Hindlimb muscle (tissue), 1 donor: Measurements from ENCODE around the gene PIGU. TPM values are rescaled to one million over a fixed set of nuclear protein-coding genes. Genes with fewer than 3 reads are reported as not detected.
"Not testable (repeated sequence)": the region's sequence is repeated elsewhere in the genome, so short reads cannot be mapped to it uniquely, and the experiment has no call there.

ENCODE experiments used
- DNase-seq: peaks from one replicate; pipeline ENCODE4 v3.0.0-alpha.2; 2013
- polyA plus RNA-seq: library from polyadenylated mRNA; unstranded; fragments of 120-200 nt; gene quantifications from one replicate; pipeline ENCODE4 v1.2.1, GENCODE V29; 2013; ENCODE audit not compliant: insufficient read length

PIGU gene, protein sequence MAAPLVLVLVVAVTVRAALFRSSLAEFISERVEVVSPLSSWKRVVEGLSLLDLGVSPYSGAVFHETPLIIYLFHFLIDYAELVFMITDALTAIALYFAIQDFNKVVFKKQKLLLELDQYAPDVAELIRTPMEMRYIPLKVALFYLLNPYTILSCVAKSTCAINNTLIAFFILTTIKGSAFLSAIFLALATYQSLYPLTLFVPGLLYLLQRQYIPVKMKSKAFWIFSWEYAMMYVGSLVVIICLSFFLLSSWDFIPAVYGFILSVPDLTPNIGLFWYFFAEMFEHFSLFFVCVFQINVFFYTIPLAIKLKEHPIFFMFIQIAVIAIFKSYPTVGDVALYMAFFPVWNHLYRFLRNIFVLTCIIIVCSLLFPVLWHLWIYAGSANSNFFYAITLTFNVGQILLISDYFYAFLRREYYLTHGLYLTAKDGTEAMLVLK
- 21.9 TPM for polyA plus RNA-seq

DNA sequence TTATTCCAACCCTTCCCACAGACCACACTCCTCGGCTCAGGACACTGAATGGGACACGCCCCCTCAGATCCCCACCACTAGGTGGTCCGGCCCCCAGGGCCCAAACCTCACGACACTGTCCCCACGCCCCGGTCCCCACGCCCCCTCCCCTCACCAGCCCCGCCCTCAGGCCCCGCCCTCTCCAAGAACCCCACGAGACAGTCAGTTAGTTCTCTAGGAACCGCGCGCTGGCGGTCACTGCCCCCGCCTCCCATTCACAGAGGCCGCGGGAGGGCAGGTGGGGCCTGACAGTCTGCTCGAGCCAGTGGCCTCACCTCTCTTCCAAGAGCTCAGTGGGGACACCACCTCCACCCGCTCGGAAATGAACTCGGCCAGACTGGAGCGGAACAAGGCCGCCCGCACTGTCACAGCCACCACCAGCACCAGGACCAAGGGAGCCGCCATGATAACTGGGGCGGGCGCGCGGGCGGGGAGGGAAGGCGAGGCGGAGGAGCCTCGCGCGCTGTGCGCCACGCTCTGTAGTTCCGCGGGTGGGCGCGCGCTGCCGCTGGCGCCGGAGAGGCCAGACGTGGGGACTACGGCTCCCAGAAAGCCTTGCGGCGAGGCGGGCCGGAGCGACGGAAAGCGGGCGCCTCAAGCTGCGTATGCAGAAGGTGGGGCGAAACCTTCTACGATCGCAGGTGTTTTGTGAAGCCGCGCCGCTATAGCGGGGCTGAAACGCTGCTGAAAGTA, at the start of gene PIGU:
Gene PIGU, minus strand, starts transcription at position 451 of the 732 bp plus-strand sequence. Its CDS starts 7 bp downstream, at position 444.
- peak; percentile 98 for DNase-seq

DNA sequence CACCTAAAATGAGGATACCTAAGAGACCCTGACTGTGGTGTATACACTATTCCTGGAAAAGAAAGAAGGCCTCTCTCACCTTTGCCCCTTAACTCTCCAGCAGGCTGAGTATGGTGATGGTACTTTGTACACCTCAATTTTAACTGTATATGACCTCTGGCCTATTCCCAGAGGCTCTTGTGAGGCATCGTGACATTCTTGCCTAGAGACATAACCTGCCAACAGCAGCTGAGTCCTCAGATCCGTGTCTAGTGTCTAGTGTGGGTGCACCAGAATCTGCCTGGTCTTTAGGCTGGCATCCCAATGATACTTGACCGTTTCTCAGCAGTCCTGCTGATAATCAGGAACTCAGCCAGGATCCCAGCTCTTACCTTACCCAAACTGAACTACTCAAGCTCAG, 47.3 kb upstream of the PIGU start:
- DNase-seq: no peak

DNA sequence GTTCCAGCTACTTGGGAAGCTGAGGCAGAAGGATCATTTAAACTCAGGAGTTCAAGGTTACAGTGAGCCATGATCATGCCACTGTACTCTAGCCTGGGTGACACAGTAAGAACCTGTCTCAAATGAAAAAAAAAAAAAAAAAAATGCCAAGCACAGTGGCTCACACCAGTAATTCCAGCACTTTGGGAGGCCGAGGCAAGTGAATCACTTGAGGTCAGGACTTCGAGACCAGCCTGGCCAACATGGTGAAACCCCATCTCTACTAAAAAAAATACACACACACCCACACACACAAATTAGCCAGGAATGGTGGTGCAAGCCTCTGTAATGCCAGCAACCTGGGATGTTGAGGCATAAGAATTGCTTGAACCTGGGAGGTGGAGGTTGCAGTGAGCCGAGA, 45.7 kb upstream of the PIGU start:
- not testable (repeated sequence) for DNase-seq

DNA sequence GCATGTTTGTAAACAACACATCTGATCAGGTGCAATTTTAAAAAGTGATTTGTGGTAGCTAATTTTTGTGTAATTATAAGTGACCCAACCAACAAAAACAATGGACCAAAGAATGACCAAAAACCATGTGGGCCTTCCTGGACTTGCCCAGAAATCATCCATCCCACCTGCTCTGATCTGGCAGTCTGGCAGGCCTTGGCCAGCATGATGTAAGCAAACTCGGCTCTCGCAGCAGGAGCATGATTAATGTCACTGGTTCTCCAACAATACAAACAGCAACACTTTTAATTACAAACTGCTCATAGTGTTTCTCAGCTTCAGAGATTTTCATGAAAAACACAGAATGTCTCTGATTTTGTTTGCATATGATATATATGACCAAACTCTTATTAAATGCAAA, 43.4 kb upstream of the PIGU start:
- DNase-seq: no peak

DNA sequence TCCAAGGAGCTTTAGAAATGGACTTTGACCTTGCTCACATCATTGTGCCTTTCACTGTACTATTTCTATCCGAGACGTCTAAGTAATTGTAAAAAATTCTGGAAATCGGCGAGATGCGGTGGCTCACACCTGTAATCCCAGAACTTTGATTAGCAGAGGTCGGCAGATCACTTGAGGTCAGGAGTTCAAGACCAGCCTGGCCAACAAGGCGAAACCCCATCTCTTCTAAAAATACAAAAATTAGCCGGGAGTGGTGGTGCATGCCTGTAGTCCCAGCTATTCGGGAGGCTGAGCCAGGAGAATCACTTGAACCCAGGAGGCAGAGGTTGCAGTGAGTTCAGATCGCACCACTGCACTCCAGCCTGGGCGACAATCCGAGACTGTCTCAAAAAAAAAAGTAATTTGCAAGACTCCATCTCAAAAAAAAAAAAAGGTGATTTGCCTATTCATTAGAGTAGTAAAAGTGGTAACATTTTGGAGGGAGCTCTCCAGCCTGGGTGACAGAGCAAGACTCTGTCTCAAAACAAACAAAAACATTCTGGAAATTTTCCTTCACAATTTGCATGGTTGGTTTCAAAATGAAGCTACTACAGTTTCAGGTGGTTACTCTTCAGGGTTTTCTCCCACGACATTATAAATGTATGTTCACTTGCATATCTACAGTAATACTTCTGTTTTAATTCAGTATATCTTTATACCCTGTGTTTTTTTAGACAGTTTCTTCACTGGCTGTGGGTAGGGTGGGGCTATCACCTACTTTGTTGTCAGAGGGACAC, 42.5 kb upstream of the PIGU start:
- DNase-seq: not testable (repeated sequence)

DNA sequence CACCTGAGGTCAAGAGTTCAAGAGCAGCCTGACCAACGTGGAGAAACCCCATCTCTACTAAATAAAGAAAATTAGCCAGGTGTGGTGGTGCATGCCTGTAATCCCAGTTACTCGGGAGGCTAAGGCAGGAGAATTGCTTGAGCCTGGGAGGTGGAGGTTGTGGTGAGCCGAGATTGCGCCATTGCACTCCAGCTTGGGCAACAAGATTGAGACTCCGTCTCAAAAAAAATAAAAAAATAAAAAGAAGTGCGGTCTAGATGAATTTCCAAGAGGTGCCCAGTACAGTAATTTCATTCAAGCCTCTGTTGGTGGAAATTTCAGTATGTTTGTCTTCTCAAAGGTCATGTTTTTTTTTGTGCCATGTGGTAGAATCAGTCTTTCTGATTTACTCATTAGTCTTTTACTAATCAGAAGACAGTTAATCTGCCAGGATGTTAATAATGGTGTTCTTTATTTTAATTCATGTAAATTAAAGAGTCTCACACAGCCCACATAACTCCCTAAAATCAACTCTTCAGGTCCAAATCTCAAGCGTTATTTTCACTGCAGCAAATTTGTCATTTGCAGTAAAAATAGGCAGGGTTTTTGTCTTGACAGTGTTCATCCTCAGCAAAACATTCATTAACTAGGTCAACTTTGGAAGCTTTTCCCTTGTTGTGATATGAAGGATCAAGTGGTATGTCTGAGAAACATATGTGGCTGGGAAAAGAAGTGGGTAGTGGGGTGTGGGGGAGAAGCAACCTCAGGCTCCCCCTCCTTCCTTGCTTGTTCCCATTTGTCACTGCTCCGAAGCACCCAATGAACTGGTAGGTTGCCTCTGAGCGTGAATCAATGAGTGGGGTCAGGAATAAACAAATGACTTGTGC, 40.6 kb upstream of the PIGU start:
- DNase-seq: no peak

DNA sequence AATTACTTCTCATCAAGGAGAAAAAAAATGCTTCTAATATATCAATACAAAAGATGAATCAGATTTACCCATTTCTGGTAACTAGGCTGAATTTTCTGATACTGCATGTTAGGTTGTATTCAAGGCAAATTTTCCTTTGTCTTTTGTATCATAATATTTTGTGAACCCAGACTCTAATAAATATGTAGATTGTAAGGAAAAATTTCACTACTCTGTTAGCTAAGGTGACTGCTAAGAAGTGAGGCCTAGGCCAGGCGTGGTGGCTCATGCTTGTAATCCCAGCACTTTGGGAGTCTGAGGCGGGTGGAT, 40.0 kb upstream of the PIGU start:
- no peak for DNase-seq

DNA sequence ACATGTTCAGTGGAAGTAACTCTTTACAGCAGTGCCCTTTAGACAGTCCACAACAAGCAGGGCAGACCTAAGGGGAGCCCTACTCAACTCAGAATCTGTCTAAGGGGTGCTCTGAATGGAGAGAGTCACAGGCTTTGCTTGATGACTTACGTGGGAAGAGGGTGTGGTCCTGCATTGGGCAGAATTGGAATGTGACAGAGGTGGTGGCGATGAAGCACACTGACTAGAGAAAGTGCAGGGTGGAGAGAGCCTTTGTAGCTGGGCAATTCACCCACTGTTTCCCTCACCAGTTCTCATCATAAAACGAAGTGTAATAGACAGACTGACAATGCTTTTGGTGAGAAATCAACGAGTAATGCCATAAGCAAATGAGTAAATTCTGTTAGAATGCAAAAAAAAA, 38.5 kb upstream of the PIGU start:
- no peak for DNase-seq

DNA sequence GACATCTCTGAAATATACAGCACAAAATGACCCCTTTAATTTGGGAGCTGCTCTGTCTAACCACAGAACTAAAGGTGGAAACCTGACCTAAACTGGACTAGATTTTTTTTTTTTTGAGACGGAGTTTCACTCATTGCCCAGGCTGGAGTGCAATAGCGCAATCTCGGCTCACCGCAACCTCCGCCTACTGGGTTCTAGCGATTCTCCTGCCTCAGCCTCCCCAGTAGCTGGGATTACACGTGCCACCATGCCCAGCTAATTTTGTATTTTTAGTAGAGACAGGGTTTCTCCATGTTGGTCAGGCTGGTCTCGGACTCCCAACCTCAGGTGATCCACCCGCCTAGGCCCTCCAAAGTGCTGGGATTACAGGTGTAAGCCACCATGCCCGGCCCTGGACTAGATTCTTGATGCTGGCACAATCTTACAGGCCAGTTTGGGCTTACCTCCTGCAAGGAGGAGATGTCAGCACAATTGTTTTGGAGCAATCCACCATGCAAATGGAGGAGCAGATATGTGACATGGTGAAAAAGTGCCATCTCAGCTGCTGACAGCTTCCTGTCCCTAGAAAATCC, 37.1 kb upstream of the PIGU start:
- DNase-seq: not testable (repeated sequence)

DNA sequence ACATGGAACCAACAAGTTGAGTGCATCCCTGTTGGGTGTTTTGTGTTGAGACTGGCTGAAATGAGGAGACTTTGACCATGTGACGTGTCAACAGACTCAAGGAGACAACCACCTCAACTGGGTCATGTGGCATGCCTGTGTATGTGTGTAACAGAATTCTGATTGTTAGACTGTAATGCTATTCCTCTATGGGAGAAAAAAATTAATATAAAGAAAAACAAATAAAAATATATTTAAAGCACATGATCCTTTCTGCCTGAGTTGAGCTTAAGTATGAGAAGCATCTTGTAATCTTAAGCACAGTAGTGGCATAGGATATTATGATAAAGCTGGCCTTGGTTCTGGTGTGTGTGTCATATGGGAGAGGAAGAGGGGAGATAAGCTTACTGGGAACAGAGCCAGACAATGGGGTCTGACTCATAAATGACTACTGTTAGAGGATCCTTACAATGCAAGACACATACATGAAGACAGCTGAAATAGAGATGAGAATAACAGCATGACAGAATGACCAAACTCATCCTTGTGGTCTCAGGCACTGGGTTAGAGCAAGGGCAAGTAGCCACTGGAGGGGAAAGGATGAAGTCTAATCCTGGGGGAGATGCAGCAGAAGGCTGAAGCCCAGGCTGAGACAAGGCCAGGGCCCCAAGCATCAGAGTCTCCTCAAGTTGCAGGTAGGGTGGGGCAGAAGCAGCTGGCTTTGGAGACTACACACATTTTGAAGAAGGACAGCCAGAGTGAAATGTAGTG, 36.5 kb upstream of the PIGU start:
- DNase-seq: no peak

DNA sequence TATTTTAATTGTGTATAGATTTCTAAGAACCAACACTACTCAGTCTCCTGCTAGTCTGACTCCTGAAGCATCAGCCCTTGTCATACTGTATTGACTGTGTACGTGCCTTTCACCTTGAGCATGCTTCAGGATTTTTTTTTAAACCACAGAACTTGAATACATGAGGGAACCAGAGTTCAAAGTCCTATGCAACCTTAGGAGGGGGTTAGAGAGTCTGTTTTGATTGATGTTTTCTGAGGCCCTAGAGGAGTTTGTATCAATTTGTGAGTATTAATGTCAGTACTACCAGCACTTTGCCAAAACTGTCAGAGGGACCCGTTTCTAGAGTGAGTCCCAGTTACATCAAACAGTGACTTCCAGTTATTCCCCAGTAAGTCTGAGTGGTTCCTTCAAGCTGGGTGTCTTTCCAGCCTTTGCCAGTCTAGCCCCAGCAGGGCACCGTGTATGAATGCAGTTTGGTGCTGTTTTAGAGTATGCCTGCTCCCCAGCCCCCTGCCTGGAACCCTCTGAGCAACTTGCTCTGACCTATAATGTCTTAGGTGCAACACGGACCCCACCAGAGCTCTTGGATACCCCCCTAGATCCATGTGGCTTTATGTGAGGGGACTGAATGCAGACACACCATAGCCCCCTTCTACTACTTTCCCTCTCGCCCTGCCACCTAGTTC, 35.8 kb upstream of the PIGU start:
- DNase-seq: no peak

DNA sequence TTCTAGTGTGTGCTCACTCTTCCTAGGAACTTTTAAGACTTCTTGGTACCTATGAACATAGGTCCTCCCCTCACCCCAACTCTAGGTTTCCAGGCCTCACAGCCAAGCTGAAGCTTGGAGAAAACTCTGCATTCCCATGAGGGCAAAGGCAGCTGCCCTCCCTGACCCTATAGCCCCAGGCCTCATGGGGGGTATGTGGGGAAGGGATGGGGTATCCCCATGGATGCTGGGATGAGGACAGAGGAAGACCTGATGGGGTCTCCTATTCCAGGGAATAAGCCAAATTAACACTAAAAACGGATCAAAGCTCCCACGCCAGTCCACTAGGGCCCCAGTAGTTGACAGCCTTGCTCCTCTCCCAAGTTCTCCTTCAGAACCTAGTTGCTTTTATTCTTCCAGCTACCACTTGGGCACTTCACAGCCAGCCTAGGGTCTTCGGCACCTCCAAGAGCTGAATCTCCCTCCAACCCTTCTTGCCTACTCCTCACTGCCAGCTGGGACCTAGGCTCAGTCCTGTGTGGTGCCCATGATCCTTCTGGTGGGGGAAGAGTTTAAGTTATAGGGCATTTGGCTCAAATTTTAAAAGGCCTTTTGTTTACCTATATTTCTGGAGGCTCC, 35.0 kb upstream of the PIGU start:
- DNase-seq: no peak

DNA sequence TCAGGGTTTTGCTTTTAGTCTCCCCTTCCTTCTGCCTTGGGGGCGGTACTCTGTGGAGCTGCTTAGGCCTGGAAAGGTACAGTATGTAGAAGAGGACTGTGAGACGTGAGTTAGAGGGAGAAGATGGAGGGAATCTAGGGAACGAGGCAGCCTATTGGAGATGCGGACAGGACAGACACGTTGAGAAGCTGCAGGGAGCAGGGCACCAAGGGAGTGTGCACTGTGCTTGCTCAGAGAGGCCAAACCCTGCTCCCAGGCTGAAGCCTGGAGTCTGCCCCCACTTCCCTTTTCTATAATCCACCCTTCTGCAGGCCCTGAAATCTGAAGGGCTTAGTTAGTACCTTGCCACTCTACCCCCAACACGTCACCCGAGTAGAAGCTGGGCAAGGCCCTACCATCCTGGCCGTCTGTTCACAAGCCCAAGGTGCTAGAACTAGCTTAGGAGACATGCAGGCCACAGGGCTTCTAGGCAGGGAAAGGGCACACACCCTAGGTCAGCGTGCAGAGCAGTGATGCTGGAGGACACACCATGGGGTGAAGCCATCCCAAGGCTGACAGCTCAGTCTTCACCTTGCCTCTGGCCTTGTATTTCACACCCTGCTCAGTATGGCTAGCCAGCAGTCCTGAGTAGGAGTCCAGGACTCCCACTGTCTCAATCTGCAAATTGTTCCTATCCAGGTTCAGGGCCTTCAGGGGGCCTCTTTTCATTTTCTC, 34.1 kb upstream of the PIGU start:
- DNase-seq: no peak

DNA sequence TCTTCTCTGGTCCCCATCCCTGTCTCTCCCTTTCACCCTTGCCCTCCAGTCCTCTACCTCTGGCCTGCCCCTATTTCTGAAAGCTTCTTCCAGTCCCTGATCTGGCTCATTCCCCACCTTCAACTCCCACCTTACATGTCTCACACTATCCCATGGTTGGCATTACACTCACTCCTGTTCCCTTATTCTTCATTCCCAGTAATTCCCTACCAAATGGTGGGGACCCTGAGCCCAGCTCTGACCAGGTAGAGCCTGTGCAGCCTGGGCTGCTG, 33.6 kb upstream of the PIGU start:
- DNase-seq: no peak

DNA sequence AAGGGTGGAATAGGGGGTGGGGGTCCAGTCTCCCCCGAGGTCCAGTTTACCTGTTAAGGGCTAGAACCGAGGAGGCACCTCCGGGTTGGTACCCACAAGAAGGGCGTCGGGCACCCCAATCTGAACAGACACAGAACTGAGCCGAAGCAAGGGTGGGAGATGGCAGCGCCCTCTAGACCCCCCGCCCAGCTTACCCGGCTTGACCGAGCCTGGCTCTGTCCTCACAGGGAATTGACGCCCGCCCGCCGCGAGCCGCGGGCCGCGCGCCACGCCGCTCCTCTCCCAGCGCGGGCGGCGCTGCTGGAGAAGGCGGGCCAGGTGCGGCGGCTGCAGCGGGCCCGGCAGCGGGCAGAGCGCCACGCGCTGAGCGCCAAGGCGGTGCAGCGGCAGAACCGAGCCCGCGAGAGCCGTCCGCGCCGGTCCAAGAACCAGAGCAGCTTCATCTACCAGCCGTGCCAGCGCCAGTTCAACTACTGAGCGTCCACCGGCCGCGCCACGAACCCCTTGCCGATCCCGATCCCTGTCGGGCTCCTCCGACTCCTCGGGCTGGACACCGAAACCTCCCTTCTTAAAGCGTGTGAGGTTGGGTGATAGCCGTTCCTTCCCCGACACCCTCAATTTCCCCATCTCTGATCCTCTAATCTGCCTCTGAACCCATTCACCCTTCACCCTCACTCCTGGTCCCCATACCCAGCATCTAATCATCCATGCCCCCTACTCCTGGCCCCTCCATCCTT, 33.1 kb upstream of the PIGU start:
- DNase-seq: peak; percentile 68

DNA sequence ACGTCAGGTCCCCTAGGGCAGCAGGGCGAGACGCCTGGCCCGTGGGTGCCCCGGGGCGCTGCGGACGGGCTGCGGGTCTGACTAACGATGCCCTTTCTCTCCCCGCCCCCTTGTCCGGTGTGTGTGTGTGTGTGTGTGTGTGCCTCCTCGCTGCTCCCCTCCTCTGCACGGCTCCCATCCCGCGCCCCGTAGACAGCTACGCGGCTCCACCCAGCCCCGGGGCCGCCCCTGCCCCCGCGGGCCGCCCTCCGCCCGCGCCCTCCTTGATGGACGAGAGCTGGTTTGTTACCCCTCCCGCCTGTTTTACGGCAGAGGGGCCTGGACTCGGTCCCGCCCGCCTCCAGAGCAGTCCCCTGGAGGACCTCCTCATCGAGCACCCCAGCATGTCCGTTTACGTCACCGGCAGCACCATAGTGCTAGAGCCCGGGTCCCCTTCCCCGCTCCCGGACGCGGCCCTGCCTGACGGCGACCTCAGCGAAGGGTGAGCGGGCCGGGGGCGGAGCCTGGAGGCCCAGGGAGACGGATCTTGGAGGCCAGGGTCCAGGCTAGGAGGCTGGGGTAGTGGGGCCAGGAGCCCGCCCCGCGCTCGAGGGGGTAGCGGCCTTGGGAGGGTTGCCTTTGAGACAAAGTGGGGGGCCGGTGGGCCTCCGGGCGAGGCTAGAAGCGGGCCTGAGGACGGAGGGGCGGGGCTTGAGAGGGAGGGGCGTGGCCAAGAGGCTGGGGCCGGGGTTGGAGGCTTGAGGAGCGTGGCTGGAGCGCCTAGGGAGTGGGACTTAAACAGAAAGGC, 32.3 kb upstream of the PIGU start:
- DNase-seq: peak; percentile 85

DNA sequence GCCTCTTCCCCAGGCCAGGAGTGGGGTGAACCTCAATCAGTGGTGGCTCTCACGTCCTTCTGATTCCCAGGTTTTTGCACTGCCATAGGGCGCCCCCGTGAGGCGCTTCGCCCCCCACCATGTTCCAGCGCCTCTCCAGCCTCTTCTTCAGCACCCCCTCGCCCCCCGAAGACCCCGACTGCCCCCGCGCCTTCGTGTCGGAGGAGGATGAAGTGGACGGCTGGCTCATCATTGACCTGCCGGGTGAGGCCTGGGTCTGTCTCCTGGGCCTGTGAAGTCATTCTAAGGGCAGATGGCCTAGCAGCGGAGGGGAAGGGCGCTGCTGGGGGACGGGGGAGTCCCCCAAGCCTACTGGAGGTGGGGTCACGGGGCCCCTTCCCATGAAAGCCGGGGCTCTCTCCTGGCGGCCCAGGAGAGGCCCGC, 31.7 kb upstream of the PIGU start:
- peak; percentile 36 for DNase-seq
